Fibroblast of lung (primary cell): ENCODE measurements around the gene U2AF2. TPM values are rescaled to one million over a fixed set of nuclear protein-coding genes. Genes with fewer than 3 reads are reported as not detected.

Source experiments
- DNase-seq, 2 donors: peaks; one replicate each; pipeline versions ENCODE4 v3.0.0 to v3.0.0-alpha.2; 2010; ENCODE audit warnings: low read depth in 2 of 2
- H2AFZ ChIP-seq: 2 replicates; pipeline ENCODE4 v1.5.1; 2012; ENCODE audit warnings: low read length, control low read depth, inconsistent platforms
- H3K27ac ChIP-seq: 2 replicates; pipeline ENCODE4 v1.5.1; 2011; ENCODE audit warnings: low read length, control low read depth; ENCODE audit not compliant: insufficient read depth
- H3K27me3 ChIP-seq: 2 replicates; pipeline ENCODE4 v1.5.1; 2011; ENCODE audit warnings: mild to moderate bottlenecking, low read length; ENCODE audit not compliant: control insufficient read depth, insufficient read depth
- H3K36me3 ChIP-seq: 2 replicates; pipeline ENCODE4 v1.5.1; 2011; ENCODE audit warnings: low read length; ENCODE audit not compliant: control insufficient read depth, insufficient read depth
- H3K4me1 ChIP-seq: 2 replicates; pipeline ENCODE4 v1.5.1; 2011; ENCODE audit warnings: low read length; ENCODE audit not compliant: control insufficient read depth, insufficient read depth; ENCODE audit errors: extremely low read depth
- H3K4me2 ChIP-seq: 2 replicates; pipeline ENCODE4 v1.5.1; 2011; ENCODE audit warnings: low read length, control low read depth; ENCODE audit not compliant: insufficient read depth; ENCODE audit errors: extremely low read depth
- H3K4me3 ChIP-seq, 4 experiments: fragments of 200-600 bp in 1 of 4; sonication (generic) in 1 of 4; replicated peaks in 1 of 4; 2 replicates each; pipeline ENCODE4 v1.5.1; 2011 to 2016; ENCODE audit warnings: low read length in 4 of 4, low read depth in 3 of 4, mild to moderate bottlenecking in 3 of 4, control low read depth in 2 of 4, inconsistent platforms in 1 of 4, mixed read lengths in 1 of 4; ENCODE audit not compliant: insufficient read depth in 1 of 4; ENCODE audit errors: control extremely low read depth in 1 of 4
- H3K79me2 ChIP-seq: 2 replicates; pipeline ENCODE4 v1.5.1; 2012; ENCODE audit warnings: mild to moderate bottlenecking, low read length, inconsistent platforms; ENCODE audit not compliant: control insufficient read depth, insufficient read depth
- H3K9ac ChIP-seq: 2 replicates; pipeline ENCODE4 v1.5.1; 2011; ENCODE audit warnings: mild to moderate bottlenecking, low read length, control low read depth; ENCODE audit not compliant: insufficient read depth
- H3K9me3 ChIP-seq: 2 replicates; pipeline ENCODE4 v1.5.1; 2012; ENCODE audit warnings: low read depth, low read length; ENCODE audit not compliant: control insufficient read depth, insufficient read depth
- H4K20me1 ChIP-seq: 2 replicates; pipeline ENCODE4 v1.5.1; 2011; ENCODE audit warnings: low read length; ENCODE audit not compliant: control insufficient read depth, insufficient read depth; ENCODE audit errors: extremely low read depth
- CTCF ChIP-seq, 2 donors: IDR thresholded peaks in 1 of 2; conservative IDR thresholded peaks in 1 of 2; 1 replicate in 1 of 2; 2 replicates in 1 of 2; pipeline ENCODE4 v1.5.1; 2011 to 2012; ENCODE audit warnings: low read length in 2 of 2, control low read depth in 1 of 2, inconsistent platforms in 1 of 2, low read depth in 1 of 2, mild to moderate bottlenecking in 1 of 2
- EZH2 ChIP-seq: IDR thresholded peaks from 2 replicates; pipeline ENCODE4 v1.5.1; 2012; ENCODE audit warnings: low read length, control low read depth, mild to moderate bottlenecking; ENCODE audit errors: missing control alignments
- polyA plus RNA-seq, 2 donors: library from polyadenylated mRNA; depleted of rRNA in 1 of 2; stranded (reverse) in 1 of 2; unstranded in 1 of 2; fragments of >200 nt; gene quantifications; 2 replicates each; pipeline ENCODE4 v1.2.1, GENCODE V29; 2011 to 2012; ENCODE audit warnings: missing spikeins in 1 of 2
- total RNA-seq: library from RNA; depleted of rRNA; stranded (reverse); fragments of >200 nt; gene quantifications from 2 replicates; pipeline ENCODE4 v1.2.1, GENCODE V29; 2014

U2AF2 gene
- total and polyA plus RNA-seq, 2 donors (not counting 1 experiment from before 2014, with no cell fraction given), result 53.5 to 84.1 TPM

- TF ChIP-seq EZH2 (no peak), CTCF (conservative IDR thresholded peaks at IDR 0.05 in 1 of 2, IDR thresholded peaks at IDR 0.05 in 1 of 2; ENCODE audit: low read depth in 1 of 2, low read length in 2 of 2) (no peak)
- Histone ChIP-seq H3K4me2 (no peak overlapping the region), H3K27ac (no peak overlapping the region), H3K9me3 (no peaks in the 10 kb centered on the region), H3K36me3 (peaks cover 38% of the 10 kb centered on the region), H2AFZ (no peak overlapping the region), H3K27me3 (no peaks in the 10 kb centered on the region), H3K79me2 (peaks cover 87% of the 10 kb centered on the region), H3K4me1 (peaks cover 10% of the 10 kb centered on the region), H3K9ac (no peak overlapping the region), H4K20me1 (no peaks in the 10 kb centered on the region), H3K4me3 (no peak overlapping the region)
- no peak for DNase-seq
Observed at GRCh38 chr19:55661826-55662225, 7.0 kb downstream of the U2AF2 start.

- no peak for DNase-seq
- TF ChIP-seq CTCF (conservative IDR thresholded peaks at IDR 0.05 in 1 of 2, IDR thresholded peaks at IDR 0.05 in 1 of 2; ENCODE audit: low read depth in 1 of 2, low read length in 2 of 2) (no peak), EZH2 (no peak)
- Histone ChIP-seq H3K9me3 (no peaks in the 10 kb centered on the region), H3K4me1 (no peaks in the 10 kb centered on the region), H3K9ac (no peak overlapping the region), H2AFZ (no peak overlapping the region), H3K27me3 (no peaks in the 10 kb centered on the region), H3K4me2 (no peak overlapping the region), H4K20me1 (no peaks in the 10 kb centered on the region), H3K79me2 (peaks cover 84% of the 10 kb centered on the region), H3K27ac (no peak overlapping the region), H3K4me3 (no peak overlapping the region), H3K36me3 (peaks cover 50% of the 10 kb centered on the region)
Observed at GRCh38 chr19:55663846-55664536, 9.2 kb downstream of the U2AF2 start.

DNA sequence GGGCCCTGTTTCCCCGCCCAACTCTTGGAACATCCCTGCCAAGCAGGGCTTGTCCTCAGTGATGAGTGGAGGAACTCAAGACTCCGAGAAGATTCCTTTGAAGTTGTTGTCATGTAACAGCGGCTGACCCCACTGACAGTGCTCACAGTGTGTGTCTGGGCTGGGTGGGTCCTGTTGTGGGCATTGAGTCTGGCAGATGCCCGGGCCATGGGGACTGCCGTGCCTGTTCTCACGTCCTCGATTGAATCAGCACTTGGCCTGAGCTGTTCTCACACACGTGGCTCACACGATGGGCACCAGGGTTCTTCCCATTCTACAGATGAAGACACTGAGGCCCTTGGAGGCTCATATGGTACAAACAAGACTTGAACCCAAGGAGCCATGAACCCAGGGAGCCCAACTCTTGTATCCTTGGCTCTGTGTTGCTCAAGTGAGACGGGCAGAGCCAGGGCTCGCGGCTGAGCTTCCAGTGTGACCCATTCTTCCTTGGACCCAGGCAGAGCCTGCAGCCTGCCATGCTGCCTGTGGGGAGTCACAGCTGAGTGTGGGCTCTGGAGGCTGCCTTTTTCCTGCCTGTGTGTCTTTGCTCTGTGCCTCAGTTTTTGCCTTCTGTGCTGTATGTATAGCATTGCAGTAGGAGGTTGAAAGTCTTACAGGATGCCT lies 11.6 kb downstream of the U2AF2 start:
- no peaks in the 10 kb centered on the region for H3K9me3 ChIP-seq
- H4K20me1 ChIP-seq, result peaks cover 4% of the 10 kb centered on the region
- peaks cover 58% of the 10 kb centered on the region for H3K36me3 ChIP-seq
- DNase-seq, result no peak
- no peaks in the 10 kb centered on the region for H3K4me1 ChIP-seq
- no peaks in the 10 kb centered on the region for H3K27me3 ChIP-seq
- TF ChIP-seq CTCF (conservative IDR thresholded peaks at IDR 0.05 in 1 of 2, IDR thresholded peaks at IDR 0.05 in 1 of 2; ENCODE audit: low read depth in 1 of 2, low read length in 2 of 2) (no peak), EZH2 (no peak)
- peaks cover 83% of the 10 kb centered on the region for H3K79me2 ChIP-seq
- H3K4me2 ChIP-seq, result no peak overlapping the region
- H3K9ac ChIP-seq, result no peak overlapping the region
- no peak overlapping the region for H3K27ac ChIP-seq
- no peak overlapping the region for H3K4me3 ChIP-seq
- no peak overlapping the region for H2AFZ ChIP-seq
